Spleen (tissue), 7 donors: Measurements from ENCODE around the gene ATP8A2.

Experiments used
- POLR2A ChIP-seq, 3 donors: fragments of 450-650 bp; IDR thresholded peaks; one replicate each; pipeline ENCODE4 v1.5.1; 2017; ENCODE audit warnings: antibody characterized with exemption in 3 of 3, mild to moderate bottlenecking in 1 of 3
- POLR2AphosphoS5 ChIP-seq, 3 donors: sonication (generic); formaldehyde crosslinking; IDR thresholded peaks; one replicate each; pipeline ENCODE4 v1.5.1; 2017; ENCODE audit warnings: antibody characterized with exemption in 3 of 3
- TF ChIP-seq, protein P1 (sequence below), 11 experiments: fragments of 200-600 bp in 7 of 11; fragments of 450-650 bp in 4 of 11; sonication (generic) in 4 of 11; IDR thresholded peaks in 8 of 11; conservative IDR thresholded peaks in 3 of 11; 1 replicate in 7 of 11; 2 replicates in 4 of 11; pipeline versions ENCODE4 v1.4.0 to v1.8.0; 2016 to 2021; ENCODE audit warnings: antibody characterized with exemption in 11 of 11, inconsistent platforms in 4 of 11, mild to moderate bottlenecking in 1 of 11
- donor health status: DM: no; HTN: no; CAD: no; lungs with moderate emphysema.
- donor health status: DM: no; HTN: no; CAD: no.
- donor health status: DM: no; HTN: no; CAD: no.

DNA sequence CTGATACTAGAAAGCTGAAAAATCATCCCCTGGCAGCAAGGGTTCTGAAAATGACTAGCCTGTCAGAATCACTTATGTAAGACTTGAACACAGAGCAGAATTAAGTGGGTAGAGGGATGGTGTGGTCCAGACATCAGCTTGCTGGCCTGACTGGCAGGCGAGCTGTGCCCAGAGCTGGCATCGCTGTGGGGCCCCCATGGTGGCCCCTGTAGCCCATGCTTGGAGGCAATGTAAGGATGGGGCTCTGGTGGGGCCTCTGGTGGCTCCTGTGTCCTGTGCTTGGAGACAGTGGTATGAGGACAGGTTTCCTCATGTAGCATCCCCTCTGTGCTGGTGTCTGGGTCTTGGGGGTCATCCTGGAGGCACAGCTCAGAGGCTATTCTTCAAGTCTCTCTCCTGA is 347.9 kb downstream of the ATP8A2 start:
- TF ChIP-seq POLR2A (IDR thresholded peaks at IDR 0.05) = no peak
- TF ChIP-seq, protein P1, sequence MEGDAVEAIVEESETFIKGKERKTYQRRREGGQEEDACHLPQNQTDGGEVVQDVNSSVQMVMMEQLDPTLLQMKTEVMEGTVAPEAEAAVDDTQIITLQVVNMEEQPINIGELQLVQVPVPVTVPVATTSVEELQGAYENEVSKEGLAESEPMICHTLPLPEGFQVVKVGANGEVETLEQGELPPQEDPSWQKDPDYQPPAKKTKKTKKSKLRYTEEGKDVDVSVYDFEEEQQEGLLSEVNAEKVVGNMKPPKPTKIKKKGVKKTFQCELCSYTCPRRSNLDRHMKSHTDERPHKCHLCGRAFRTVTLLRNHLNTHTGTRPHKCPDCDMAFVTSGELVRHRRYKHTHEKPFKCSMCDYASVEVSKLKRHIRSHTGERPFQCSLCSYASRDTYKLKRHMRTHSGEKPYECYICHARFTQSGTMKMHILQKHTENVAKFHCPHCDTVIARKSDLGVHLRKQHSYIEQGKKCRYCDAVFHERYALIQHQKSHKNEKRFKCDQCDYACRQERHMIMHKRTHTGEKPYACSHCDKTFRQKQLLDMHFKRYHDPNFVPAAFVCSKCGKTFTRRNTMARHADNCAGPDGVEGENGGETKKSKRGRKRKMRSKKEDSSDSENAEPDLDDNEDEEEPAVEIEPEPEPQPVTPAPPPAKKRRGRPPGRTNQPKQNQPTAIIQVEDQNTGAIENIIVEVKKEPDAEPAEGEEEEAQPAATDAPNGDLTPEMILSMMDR (IDR thresholded peaks at IDR 0.05 in 8 of 11, conservative IDR thresholded peaks at IDR 0.05 in 3 of 11) = no peak
- no peak for TF ChIP-seq POLR2AphosphoS5 (IDR thresholded peaks at IDR 0.05)
